Measurements from ENCODE around the gene ADRA2B.

GRCh38 chr2:96103187-96103601 is 13.2 kb downstream of the ADRA2B start:
- no peak for TF ChIP-seq EZH2 (IDR thresholded peaks at IDR 0.05)
- TF ChIP-seq, protein P1, sequence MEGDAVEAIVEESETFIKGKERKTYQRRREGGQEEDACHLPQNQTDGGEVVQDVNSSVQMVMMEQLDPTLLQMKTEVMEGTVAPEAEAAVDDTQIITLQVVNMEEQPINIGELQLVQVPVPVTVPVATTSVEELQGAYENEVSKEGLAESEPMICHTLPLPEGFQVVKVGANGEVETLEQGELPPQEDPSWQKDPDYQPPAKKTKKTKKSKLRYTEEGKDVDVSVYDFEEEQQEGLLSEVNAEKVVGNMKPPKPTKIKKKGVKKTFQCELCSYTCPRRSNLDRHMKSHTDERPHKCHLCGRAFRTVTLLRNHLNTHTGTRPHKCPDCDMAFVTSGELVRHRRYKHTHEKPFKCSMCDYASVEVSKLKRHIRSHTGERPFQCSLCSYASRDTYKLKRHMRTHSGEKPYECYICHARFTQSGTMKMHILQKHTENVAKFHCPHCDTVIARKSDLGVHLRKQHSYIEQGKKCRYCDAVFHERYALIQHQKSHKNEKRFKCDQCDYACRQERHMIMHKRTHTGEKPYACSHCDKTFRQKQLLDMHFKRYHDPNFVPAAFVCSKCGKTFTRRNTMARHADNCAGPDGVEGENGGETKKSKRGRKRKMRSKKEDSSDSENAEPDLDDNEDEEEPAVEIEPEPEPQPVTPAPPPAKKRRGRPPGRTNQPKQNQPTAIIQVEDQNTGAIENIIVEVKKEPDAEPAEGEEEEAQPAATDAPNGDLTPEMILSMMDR (IDR thresholded peaks at IDR 0.05 in 2 of 3, conservative IDR thresholded peaks at IDR 0.05 in 1 of 3; ENCODE audit: borderline replicate concordance in 1 of 3, insufficient read depth in 1 of 3, low read depth in 2 of 3, low read length in 2 of 3): no peak
- no peak for TF ChIP-seq ZNF274 (IDR thresholded peaks at IDR 0.05; ENCODE audit: low read depth, low read length)
- TF ChIP-seq POLR2AphosphoS5 (IDR thresholded peaks at IDR 0.05; ENCODE audit: low read depth, low read length): no peak
- no peak for TF ChIP-seq POLR2A (IDR thresholded peaks at IDR 0.05; ENCODE audit: borderline replicate concordance, extremely low read depth, insufficient read depth, insufficient read length)
- TF ChIP-seq YY1 (IDR thresholded peaks at IDR 0.05; ENCODE audit: extremely low read depth, insufficient replicate concordance, low read depth, low read length): no peak
- no peak for TF ChIP-seq RAD21 (IDR thresholded peaks at IDR 0.05; ENCODE audit: low read depth)
- no peak for TF ChIP-seq JUND (IDR thresholded peaks at IDR 0.05)
- TF ChIP-seq EZH2phosphoT487 (IDR thresholded peaks at IDR 0.05; ENCODE audit: borderline replicate concordance): no peak
- TF ChIP-seq CBX3 (IDR thresholded peaks at IDR 0.05; ENCODE audit: low read depth): no peak
- TF ChIP-seq TCF7L2 (IDR thresholded peaks at IDR 0.05; ENCODE audit: borderline replicate concordance, extremely low read depth, insufficient read depth, insufficient read length): no peak

All from HCT116 (cell line).